Measurements from ENCODE around the gene FAM217A. TPM values are rescaled to one million over a fixed set of nuclear protein-coding genes. Genes with fewer than 3 reads are reported as not detected.

FAM217A gene
- total and polyA plus RNA-seq, 2 of the 8 experiments (the other 6 are each of a cell fraction or from before 2014, with no cell fraction given): 0.03 TPM; not detected in 1

DNA sequence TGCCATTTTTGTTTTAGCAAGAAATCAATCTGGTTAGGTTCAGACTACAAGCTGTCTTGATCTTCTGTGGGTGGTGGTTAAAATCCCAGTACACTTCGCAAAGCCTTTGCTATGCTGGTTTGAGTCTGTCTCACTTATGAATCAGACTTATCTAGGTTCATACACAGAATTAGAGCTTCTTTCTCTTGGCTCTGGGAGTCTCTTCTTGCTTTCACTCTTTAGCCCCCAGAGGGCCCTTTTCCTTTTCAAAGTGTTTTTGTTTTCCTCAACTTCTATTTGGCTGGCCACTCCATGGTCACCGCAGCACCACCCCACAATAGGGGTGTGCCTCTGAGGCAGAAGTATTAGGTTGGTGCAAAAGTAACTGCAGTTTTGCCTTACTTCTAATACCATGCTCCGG, 35.2 kb upstream of the FAM217A start:
- Histone ChIP-seq H3K4me2 (ENCODE audit: insufficient read depth in 1 of 2, low read depth in 2 of 2, low read length in 2 of 2) (no peak overlapping the region), H2BK120ac (replicated peaks; ENCODE audit: low read depth, low read length) (no peak overlapping the region), H4K8ac (ENCODE audit: extremely low read depth, insufficient read depth, low read length) (no peak overlapping the region), H2AK5ac (ENCODE audit: low read depth, low read length) (no peak overlapping the region), H3K18ac (ENCODE audit: extremely low read depth, low read length) (no peak overlapping the region), H3K23me2 (ENCODE audit: low read depth, low read length) (no peaks in the 10 kb centered on the region), H3K56ac (replicated peaks; ENCODE audit: insufficient read length, low read depth, low read length) (no peak overlapping the region), H2BK15ac (ENCODE audit: low read length) (no peak overlapping the region), H4K20me1 (replicated peaks in 1 of 2; ENCODE audit: control insufficient read depth in 1 of 2, insufficient read depth in 2 of 2, low read length in 2 of 2) (no peaks in the 10 kb centered on the region), H4K5ac (ENCODE audit: insufficient read length, low read depth, low read length) (no peak overlapping the region), H2BK20ac (ENCODE audit: low read length) (no peak overlapping the region), H3K79me1 (ENCODE audit: low read depth, low read length) (no peaks in the 10 kb centered on the region), H3K9ac (replicated peaks in 1 of 4; ENCODE audit: extremely low read depth in 1 of 4, low read depth in 3 of 4, low read length in 3 of 4) (no peak overlapping the region), H3K27ac (ENCODE audit: low read depth, low read length) (no peak overlapping the region), H3K14ac (ENCODE audit: insufficient read length) (no peak overlapping the region), H3K79me2 (ENCODE audit: control insufficient read depth in 1 of 2, insufficient read depth in 2 of 2, low read length in 2 of 2) (no peaks in the 10 kb centered on the region), H2BK5ac (ENCODE audit: low read depth, low read length) (no peak overlapping the region), H3K4me1 (replicated peaks in 1 of 4; ENCODE audit: control insufficient read depth in 3 of 4, insufficient read depth in 4 of 4, low read length in 3 of 4) (no peaks in the 10 kb centered on the region), H3K9me3 (ENCODE audit: insufficient read depth in 2 of 2, low read depth in 1 of 2, low read length in 1 of 2) (peaks cover 0 to 4% of the 10 kb centered on the region in 2 experiments; a peak in 1 of 4 replicates), H4K91ac (replicated peaks; ENCODE audit: insufficient read length, low read length) (no peak overlapping the region), H3K23ac (ENCODE audit: insufficient read length) (no peak overlapping the region), H3K4me3 (ENCODE audit: extremely low read depth in 1 of 4, insufficient read depth in 2 of 4, low read depth in 3 of 4, low read length in 4 of 4) (no peak overlapping the region), H3K36me3 (ENCODE audit: control insufficient read depth in 2 of 4, insufficient read depth in 4 of 4, low read length in 3 of 4) (peaks cover 0 to 31% (median 18%) of the 10 kb centered on the region in 4 experiments), H2AFZ (ENCODE audit: low read length) (no peak overlapping the region), H3K4ac (replicated peaks; ENCODE audit: insufficient read length, low read depth, low read length) (no peak overlapping the region), H3K27me3 (replicated peaks in 1 of 4; ENCODE audit: control insufficient read depth in 3 of 4, extremely low read depth in 1 of 4, insufficient read depth in 3 of 4, low read length in 3 of 4) (no peaks in the 10 kb centered on the region), H2BK12ac (ENCODE audit: low read depth, low read length) (no peak overlapping the region)
- ChIA-PET CTCF (ENCODE audit: partially characterized antibody) (interaction anchor here (0.6 to 1.4 kb wide), 5 partner anchors 20 to 99 kb away, joined by 3 to 5 read pairs (median 3); a partner anchor contains a TSS), POLR2A (ENCODE audit: partially characterized antibody) (interaction anchor here (1.5 to 2.1 kb wide), 4 partner anchors 10 to 22 kb away, joined by 4 to 5 read pairs (median 4); partner anchors contain the start of gene ECI2)
- FAIRE-seq: no peak
- DNase-seq (ENCODE audit: low read depth in 1 of 2, low spot score in 2 of 2): no peak
- WGBS, 2 experiments (ENCODE audit: extremely low coverage in 1 of 2, insufficient coverage in 1 of 2, insufficient read length in 1 of 2, insufficient replicate concordance in 2 of 2, low coverage in 1 of 2, low lambda C conversion rate in 2 of 2, missing lambda C conversion rate in 1 of 2): 93% methylated on average over 3 of the region's 3 CpGs; no CpG with 5 or more reads in 1 of the 2 experiments
- TF ChIP-seq RFX5 (IDR thresholded peaks at IDR 0.05; ENCODE audit: borderline replicate concordance, low read depth, low read length) (no peak), CEBPB (IDR thresholded peaks at IDR 0.05; ENCODE audit: low read depth, low read length) (no peak), RNF2 (IDR thresholded peaks at IDR 0.05; ENCODE audit: borderline replicate concordance, low read depth, low read length, missing control alignments, poor library complexity, severe bottlenecking) (no peak), POLR2A (IDR thresholded peaks at IDR 0.05; ENCODE audit: control extremely low read depth in 1 of 2, low read depth in 2 of 2, low read length in 2 of 2) (no peak), USF2 (IDR thresholded peaks at IDR 0.05; ENCODE audit: low read length) (no peak), SIX5 (IDR thresholded peaks at IDR 0.05; ENCODE audit: low read depth, low read length) (no peak), JUND (IDR thresholded peaks at IDR 0.05; ENCODE audit: low read length) (no peak), KDM4A (IDR thresholded peaks at IDR 0.05; ENCODE audit: low read depth, low read length, severe bottlenecking) (no peak), NRF1 (IDR thresholded peaks at IDR 0.05; ENCODE audit: low read depth, low read length) (no peak), RAD21 (IDR thresholded peaks at IDR 0.05 in 1 of 2, conservative IDR thresholded peaks at IDR 0.05 in 1 of 2; ENCODE audit: low read depth in 2 of 2, low read length in 2 of 2) (no peak), FOSL1 (IDR thresholded peaks at IDR 0.05; ENCODE audit: insufficient read depth, low read depth, low read length) (no peak)
- TF ChIP-seq, protein P1, sequence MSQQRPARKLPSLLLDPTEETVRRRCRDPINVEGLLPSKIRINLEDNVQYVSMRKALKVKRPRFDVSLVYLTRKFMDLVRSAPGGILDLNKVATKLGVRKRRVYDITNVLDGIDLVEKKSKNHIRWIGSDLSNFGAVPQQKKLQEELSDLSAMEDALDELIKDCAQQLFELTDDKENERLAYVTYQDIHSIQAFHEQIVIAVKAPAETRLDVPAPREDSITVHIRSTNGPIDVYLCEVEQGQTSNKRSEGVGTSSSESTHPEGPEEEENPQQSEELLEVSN (IDR thresholded peaks at IDR 0.05): no peak

Data from H1 (cell line).